K562 (cell line): Measurements from ENCODE around the gene PKIB. TPM values are rescaled to one million over a fixed set of nuclear protein-coding genes. Genes with fewer than 3 reads are reported as not detected.

Experiments used
- ATAC-seq: fragments of 200-7000 bp; cut with Tn5 transposase; 3 replicates; pipeline ENCODE4 v1.9.1; 2020; ENCODE audit warnings: moderate library complexity
- BruUV-seq: library from RNA; stranded (reverse); fragments of 400-500 nt; replicated peaks from 2 replicates; lab custom pipeline; 2021; lab: Mats Ljungman, UMichigan
- CTCF ChIA-PET: fragments of 300-600 bp; formaldehyde crosslinking; extraction: SDS; loops from one replicate; lab custom pipeline; 2021; ENCODE audit warnings: low intra/inter-chr PET ratio; lab: Yijun Ruan, JAX
- POLR2A ChIA-PET: fragments of 300-600, 350-650 bp; sonication (Branson Sonifier 250); formaldehyde crosslinking; extraction: SDS; loops from one replicate; lab custom pipeline; 2021; ENCODE audit warnings: antibody characterized with exemption, inconsistent platforms; lab: Yijun Ruan, JAX
- DNase-seq, 4 experiments: peaks; one replicate each; pipeline versions ENCODE4 v3.0.0 to v3.0.0-alpha.2; 2011 to 2018; ENCODE audit warnings: low spot score in 3 of 4, mixed read lengths in 3 of 4; ENCODE audit errors: extremely low read depth in 1 of 4
- FAIRE-seq: peaks from 2 replicates; lab custom pipeline; 2011; peaks lifted over from hg19 to GRCh38; lab: Jason Lieb, UNC
- H2AFZ ChIP-seq: 2 replicates; pipeline ENCODE4 v1.6.0; 2011; ENCODE audit warnings: low read depth, low read length, control low read depth, inconsistent platforms
- H3K27ac ChIP-seq: fragments of 200-600 bp; 3 replicates; pipeline ENCODE4 v1.8.0; 2011; ENCODE audit warnings: low read depth, mild to moderate bottlenecking, control low read depth, inconsistent platforms, low read length, moderate library complexity, mixed read lengths; ENCODE audit errors: extremely low read depth
- H3K27me3 ChIP-seq, 2 experiments: fragments of 300-600 bp in 1 of 2; 2 replicates in 1 of 2; 3 replicates in 1 of 2; pipeline versions ENCODE4 v1.6.0 to v1.8.0; 2011; ENCODE audit warnings: inconsistent platforms in 2 of 2, low read length in 2 of 2, mild to moderate bottlenecking in 1 of 2, mixed read lengths in 1 of 2, moderate library complexity in 1 of 2; ENCODE audit not compliant: control insufficient read depth in 2 of 2, insufficient read depth in 2 of 2
- H3K36me3 ChIP-seq: fragments of 300-600 bp; 3 replicates; pipeline ENCODE4 v1.8.0; 2011; ENCODE audit warnings: mild to moderate bottlenecking, low read length, inconsistent platforms; ENCODE audit not compliant: control insufficient read depth, insufficient read depth
- H3K4me1 ChIP-seq, 2 experiments: fragments of 200-600 bp in 1 of 2; replicated peaks in 1 of 2; 2 replicates in 1 of 2; 3 replicates in 1 of 2; pipeline versions ENCODE4 v1.5.1 to v1.8.0; 2011; ENCODE audit warnings: inconsistent platforms in 2 of 2, low read length in 2 of 2, mild to moderate bottlenecking in 1 of 2, mixed read lengths in 1 of 2, moderate library complexity in 1 of 2; ENCODE audit not compliant: control insufficient read depth in 2 of 2, insufficient read depth in 2 of 2
- H3K4me2 ChIP-seq: 2 replicates; pipeline ENCODE4 v1.6.1; 2011; ENCODE audit warnings: low read length, control low read depth, inconsistent platforms, mixed read lengths; ENCODE audit not compliant: insufficient read depth
- H3K4me3 ChIP-seq: fragments of 200-600 bp; sonication (generic), shearing (Covaris generic); 2 replicates; pipeline ENCODE4 v1.5.1; 2016; ENCODE audit warnings: control low read depth, inconsistent platforms
- H3K79me2 ChIP-seq: fragments of 200-600 bp; 3 replicates; pipeline ENCODE4 v1.8.0; 2011; ENCODE audit warnings: low read length, inconsistent platforms; ENCODE audit not compliant: control insufficient read depth, insufficient read depth
- H3K9ac ChIP-seq, 2 experiments: 2 replicates each; pipeline versions ENCODE4 v1.6.0 to v1.6.1; 2011; ENCODE audit warnings: low read depth in 2 of 2, low read length in 2 of 2, control low read depth in 1 of 2, inconsistent platforms in 1 of 2, mild to moderate bottlenecking in 1 of 2, mixed read lengths in 1 of 2; ENCODE audit not compliant: insufficient read depth in 1 of 2
- H3K9me1 ChIP-seq: one replicate; pipeline ENCODE4 v1.6.0; 2011; ENCODE audit warnings: inconsistent platforms, mild to moderate bottlenecking, low read length, moderate library complexity; ENCODE audit not compliant: control insufficient read depth, insufficient read depth
- H3K9me3 ChIP-seq: replicated peaks from 2 replicates; pipeline ENCODE4 v1.5.1; 2011; ENCODE audit warnings: low read depth, low read length, inconsistent platforms; ENCODE audit not compliant: control insufficient read depth, insufficient read depth
- H4K20me1 ChIP-seq: replicated peaks from 2 replicates; pipeline ENCODE4 v1.6.1; 2011; ENCODE audit warnings: low read length, inconsistent platforms, mixed read lengths; ENCODE audit not compliant: control insufficient read depth, insufficient read depth
- CSDE1 ChIP-seq, 2 experiments: fragments of 450-650 bp; IDR thresholded peaks; 2 replicates each; pipeline ENCODE4 v1.6.1; 2016; ENCODE audit warnings: mild to moderate bottlenecking in 1 of 2
- JUND ChIP-seq, 2 experiments: IDR thresholded peaks; 2 replicates in 1 of 2; 3 replicates in 1 of 2; pipeline ENCODE4 v1.6.1; 2011; ENCODE audit warnings: borderline replicate concordance in 2 of 2, low read depth in 2 of 2, low read length in 2 of 2, improper control_type of control experiment in 1 of 2, missing biosample characterization in 1 of 2, missing genetic modification characterization in 1 of 2, missing genetic modification reagents in 1 of 2
- NR2C1 ChIP-seq, 2 experiments: fragments of 450-650 bp; IDR thresholded peaks; 2 replicates each; pipeline ENCODE4 v1.6.1; 2017; ENCODE audit warnings: mild to moderate bottlenecking in 2 of 2, antibody characterized with exemption in 1 of 2, inconsistent platforms in 1 of 2, missing compliant biosample characterization in 1 of 2, missing genetic modification characterization in 1 of 2
- PCBP1 ChIP-seq: fragments of 200-400 bp; formaldehyde crosslinking; IDR thresholded peaks from 2 replicates; pipeline ENCODE4 v1.6.1; 2018; ENCODE audit warnings: mild to moderate bottlenecking, low read depth, low read length; ENCODE audit not compliant: poor library complexity, severe bottlenecking
- PRMT5 ChIP-seq: sonication (generic); formaldehyde crosslinking; IDR thresholded peaks from 2 replicates; pipeline ENCODE4 v1.5.0; 2020; ENCODE audit warnings: missing genetic modification reagents
- SRSF3 ChIP-seq: fragments of 200-400 bp; formaldehyde crosslinking; IDR thresholded peaks from 2 replicates; pipeline ENCODE4 v1.6.1; 2016; ENCODE audit warnings: mild to moderate bottlenecking, low read length, moderate library complexity; ENCODE audit not compliant: insufficient read depth
- ZNF174 ChIP-seq: fragments of 250-450 bp; sonication (Bioruptor Pico); IDR thresholded peaks from 2 replicates; pipeline ENCODE4 v1.4.0; 2020; ENCODE audit warnings: mild to moderate bottlenecking
- ZNF347 ChIP-seq: fragments of 450-650 bp; formaldehyde crosslinking; IDR thresholded peaks from 2 replicates; pipeline ENCODE4 v1.4.0; 2020; ENCODE audit warnings: low read depth, mild to moderate bottlenecking, moderate library complexity
- ZNF384 ChIP-seq: IDR thresholded peaks from 2 replicates; pipeline ENCODE4 v1.6.1; 2012; ENCODE audit warnings: low read depth, low read length, improper control_type of control experiment
- ZNF551 ChIP-seq: fragments of 250-450 bp; sonication (Bioruptor Pico); IDR thresholded peaks from 2 replicates; pipeline ENCODE4 v1.5.0; 2021; ENCODE audit warnings: mild to moderate bottlenecking, moderate library complexity
- ZNF584 ChIP-seq: fragments of 200-800 bp; sonication (Bioruptor generic); IDR thresholded peaks from 2 replicates; pipeline ENCODE4 v1.6.1; 2016; ENCODE audit warnings: low read depth, mild to moderate bottlenecking, missing genetic modification characterization, missing compliant biosample characterization
- in situ Hi-C: fragments of 300-500 bp; cut with MboI; formaldehyde crosslinking; loops from 4 replicates; pipeline ENCODE4 v1.15.0; 2018; ENCODE audit warnings: inconsistent platforms, mixed read lengths
- intact Hi-C: fragments of 100-400 bp; cut with micrococcal nuclease; formaldehyde crosslinking; loops from 2 replicates; pipeline ENCODE4 v1.14.2; 2022
- polyA plus RNA-seq, 8 experiments: library from polyadenylated mRNA; depleted of rRNA in 4 of 8; stranded (reverse) in 5 of 8; unstranded in 3 of 8; fragments of >200 nt; fragmentation: Nextera tagmentation in 2 of 8; fragmentation: Illumina TruSeq in 1 of 8; extraction: Ambion mirVana in 2 of 8; extraction: Trizol in 1 of 8; gene quantifications; 2 replicates each; pipeline versions ENCODE4 v1.2.1 to v1.2.3, GENCODE V29; 2011 to 2014; ENCODE audit warnings: inconsistent platforms in 1 of 8, missing spikeins in 1 of 8
- total RNA-seq, 7 experiments: library from RNA; depleted of rRNA in 6 of 7; stranded (reverse); fragments of >200 nt in 6 of 7; fragmentation: Illumina TruSeq in 2 of 7; extraction: Trizol in 2 of 7; gene quantifications; 2 replicates each; pipeline versions ENCODE4 v1.2.1 to v1.2.3, GENCODE V29; 2011 to 2021; ENCODE audit warnings: low replicate concordance in 1 of 7
- TF ChIP-seq, protein P1 (sequence below): fragments of 150-350 bp; conservative IDR thresholded peaks from 2 replicates; pipeline ENCODE4 v1.6.1; 2014; ENCODE audit warnings: low read length

PKIB gene
- total and polyA plus RNA-seq, 9 of the 15 experiments (the other 6 are each of a cell fraction or from before 2014, with no cell fraction given), result 14.8 to 37.5 (median 27.4) TPM

DNA sequence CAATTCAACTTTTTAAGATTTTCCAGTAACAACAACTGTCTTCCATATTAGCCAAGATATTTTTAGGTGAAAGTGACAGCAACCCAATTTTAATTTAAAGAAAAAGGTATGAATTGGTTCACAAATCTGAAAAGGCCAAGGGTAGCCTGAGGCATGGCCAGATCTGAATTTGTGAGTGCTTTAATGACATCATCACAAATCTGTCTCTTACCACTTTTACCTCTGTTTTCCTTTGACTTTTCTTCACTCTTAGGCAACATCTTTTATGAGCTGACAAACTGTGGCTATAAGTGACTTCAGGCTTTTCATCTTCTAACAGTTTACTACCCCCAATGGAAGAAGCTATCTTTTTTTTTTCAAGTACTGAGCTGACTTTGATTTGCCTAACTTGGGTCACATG is 44.5 kb upstream of the PKIB start:
- TF ChIP-seq PCBP1 (no peak), JUND (IDR thresholded peaks at IDR 0.05; ENCODE audit: borderline replicate concordance, low read depth, low read length) (no peak), JUND (tag; IDR thresholded peaks at IDR 0.05; ENCODE audit: borderline replicate concordance, low read depth, low read length) (no peak), ZNF174 (no peak), CSDE1 (IDR thresholded peaks at IDR 0.05) (no peak), SRSF3 (no peak), ZNF347 (CRISPR knock-in tag) (no peak), ZNF384 (no peak), ZNF584 (CRISPR knock-in tag) (no peak), PRMT5 (CRISPR knock-in tag) (no peak), ZNF551 (CRISPR knock-in tag) (no peak), NR2C1 (IDR thresholded peaks at IDR 0.05) (no peak), NR2C1 (tag; IDR thresholded peaks at IDR 0.05) (no peak)
- TF ChIP-seq, protein P1, sequence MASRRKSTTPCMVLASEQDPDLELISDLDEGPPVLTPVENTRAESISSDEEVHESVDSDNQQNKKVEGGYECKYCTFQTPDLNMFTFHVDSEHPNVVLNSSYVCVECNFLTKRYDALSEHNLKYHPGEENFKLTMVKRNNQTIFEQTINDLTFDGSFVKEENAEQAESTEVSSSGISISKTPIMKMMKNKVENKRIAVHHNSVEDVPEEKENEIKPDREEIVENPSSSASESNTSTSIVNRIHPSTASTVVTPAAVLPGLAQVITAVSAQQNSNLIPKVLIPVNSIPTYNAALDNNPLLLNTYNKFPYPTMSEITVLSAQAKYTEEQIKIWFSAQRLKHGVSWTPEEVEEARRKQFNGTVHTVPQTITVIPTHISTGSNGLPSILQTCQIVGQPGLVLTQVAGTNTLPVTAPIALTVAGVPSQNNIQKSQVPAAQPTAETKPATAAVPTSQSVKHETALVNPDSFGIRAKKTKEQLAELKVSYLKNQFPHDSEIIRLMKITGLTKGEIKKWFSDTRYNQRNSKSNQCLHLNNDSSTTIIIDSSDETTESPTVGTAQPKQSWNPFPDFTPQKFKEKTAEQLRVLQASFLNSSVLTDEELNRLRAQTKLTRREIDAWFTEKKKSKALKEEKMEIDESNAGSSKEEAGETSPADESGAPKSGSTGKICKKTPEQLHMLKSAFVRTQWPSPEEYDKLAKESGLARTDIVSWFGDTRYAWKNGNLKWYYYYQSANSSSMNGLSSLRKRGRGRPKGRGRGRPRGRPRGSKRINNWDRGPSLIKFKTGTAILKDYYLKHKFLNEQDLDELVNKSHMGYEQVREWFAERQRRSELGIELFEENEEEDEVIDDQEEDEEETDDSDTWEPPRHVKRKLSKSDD, result no peak
- Histone ChIP-seq H2AFZ (no peak overlapping the region), H3K4me1 (no peaks in the 10 kb centered on the region; a peak in 1 of 5 replicates), H3K79me2 (no peaks in the 10 kb centered on the region; the same call in 2 of the 3 replicates), H3K9ac (no peak overlapping the region), H3K27me3 (no peaks in the 10 kb centered on the region), H3K27ac (no peak overlapping the region), H3K9me3 (peaks cover 2% of the 10 kb centered on the region; the same call in 1 of the 2 replicates), H3K36me3 (no peaks in the 10 kb centered on the region), H3K4me3 (no peak overlapping the region), H3K9me1 (no peaks in the 10 kb centered on the region), H4K20me1 (no peaks in the 10 kb centered on the region), H3K4me2 (no peak overlapping the region)
- DNase-seq (no peak), FAIRE-seq (no peak), ATAC-seq (no peak)
- BruUV-seq, result no TSS peak
- in situ Hi-C loops, result no loop called here
- intact Hi-C loops, result no loop called here
- ChIA-PET CTCF (no interaction called here), POLR2A (interaction anchor here (0.7 kb wide), 1 partner anchor 8 kb away, joined by 4 read pairs; no protein-coding TSS in a partner anchor)
